H1 (cell line): ENCODE results near the gene FSTL4. TPM values are rescaled to one million over a fixed set of nuclear protein-coding genes. Genes with fewer than 3 reads are reported as not detected.

Source experiments
- CTCF ChIA-PET: fragments of 300-600 bp; sonication (Branson Sonifier 250); formaldehyde crosslinking; loops from one replicate; lab custom pipeline; 2021; ENCODE audit not compliant: partially characterized antibody; lab: Charles Lee
- POLR2A ChIA-PET: fragments of 300-600 bp; sonication (Branson Sonifier 250); formaldehyde crosslinking; loops from one replicate; lab custom pipeline; 2021; ENCODE audit warnings: inconsistent platforms; ENCODE audit not compliant: partially characterized antibody; lab: Charles Lee
- DNase-seq, 2 experiments: peaks; one replicate each; pipeline versions ENCODE4 v3.0.0 to v3.0.0-alpha.2; 2010 to 2022; ENCODE audit warnings: low spot score in 2 of 2, low read depth in 1 of 2, mixed read lengths in 1 of 2
- FAIRE-seq: peaks from 2 replicates; lab custom pipeline; 2011; peaks lifted over from hg19 to GRCh38; lab: Jason Lieb, UNC
- H2AFZ ChIP-seq: 2 replicates; pipeline ENCODE4 v1.8.1; 2012; ENCODE audit warnings: low read length, inconsistent platforms
- H2AK5ac ChIP-seq: 2 replicates; pipeline ENCODE4 v1.6.1; 2013; ENCODE audit warnings: low read depth, low read length
- H2BK120ac ChIP-seq: replicated peaks from 2 replicates; pipeline ENCODE3; 2013; ENCODE audit warnings: low read depth, low read length, inconsistent platforms
- H2BK12ac ChIP-seq: 2 replicates; pipeline ENCODE4 v1.6.1; 2013; ENCODE audit warnings: low read depth, low read length
- H2BK15ac ChIP-seq: 2 replicates; pipeline ENCODE4 v1.6.1; 2013; ENCODE audit warnings: low read length
- H2BK20ac ChIP-seq: 2 replicates; pipeline ENCODE4 v1.6.1; 2013; ENCODE audit warnings: low read length
- H2BK5ac ChIP-seq: 2 replicates; pipeline ENCODE4 v1.6.1; 2013; ENCODE audit warnings: low read depth, low read length
- H3K14ac ChIP-seq: 2 replicates; pipeline ENCODE4 v1.6.1; 2013; ENCODE audit warnings: inconsistent platforms; ENCODE audit not compliant: insufficient read length
- H3K18ac ChIP-seq: 2 replicates; pipeline ENCODE4 v1.6.1; 2013; ENCODE audit warnings: low read length; ENCODE audit errors: extremely low read depth
- H3K23ac ChIP-seq: 2 replicates; pipeline ENCODE4 v1.6.1; 2013; ENCODE audit warnings: inconsistent platforms; ENCODE audit not compliant: insufficient read length
- H3K23me2 ChIP-seq: 2 replicates; pipeline ENCODE4 v1.6.1; 2013; ENCODE audit warnings: low read depth, low read length
- H3K27ac ChIP-seq: 2 replicates; pipeline ENCODE4 v1.6.1; 2011; ENCODE audit warnings: low read depth, low read length, inconsistent platforms
- H3K27me3 ChIP-seq, 4 experiments: replicated peaks in 1 of 4; 1 replicate in 1 of 4; 2 replicates in 3 of 4; pipeline versions ENCODE4 v1.6.1 to v1.8.1; 2011 to 2013; ENCODE audit warnings: low read length in 3 of 4, mild to moderate bottlenecking in 3 of 4, inconsistent platforms in 2 of 4, mixed read lengths in 2 of 4, moderate library complexity in 1 of 4; ENCODE audit not compliant: control insufficient read depth in 3 of 4, insufficient read depth in 3 of 4; ENCODE audit errors: extremely low read depth in 1 of 4
- H3K36me3 ChIP-seq, 4 experiments: 2 replicates each; pipeline versions ENCODE4 v1.6.1 to v1.8.1; 2011 to 2013; ENCODE audit warnings: mild to moderate bottlenecking in 4 of 4, low read length in 3 of 4, moderate library complexity in 2 of 4, control low read depth in 1 of 4, inconsistent platforms in 1 of 4; ENCODE audit not compliant: insufficient read depth in 4 of 4, control insufficient read depth in 2 of 4
- H3K4ac ChIP-seq: replicated peaks from 2 replicates; pipeline ENCODE3; 2013; ENCODE audit warnings: low read length, low read depth, mixed read lengths, inconsistent platforms; ENCODE audit not compliant: insufficient read length
- H3K4me1 ChIP-seq, 4 experiments: replicated peaks in 1 of 4; 1 replicate in 1 of 4; 2 replicates in 3 of 4; pipeline versions ENCODE4 v1.6.1 to v1.8.1; 2011 to 2013; ENCODE audit warnings: low read length in 3 of 4, inconsistent platforms in 2 of 4, mixed read lengths in 1 of 4; ENCODE audit not compliant: insufficient read depth in 4 of 4, control insufficient read depth in 3 of 4
- H3K4me2 ChIP-seq, 2 experiments: 2 replicates each; pipeline versions ENCODE4 v1.6.1 to v1.8.1; 2011 to 2013; ENCODE audit warnings: low read depth in 2 of 2, low read length in 2 of 2, control low read depth in 1 of 2, inconsistent platforms in 1 of 2, mild to moderate bottlenecking in 1 of 2; ENCODE audit not compliant: insufficient read depth in 1 of 2
- H3K4me3 ChIP-seq, 4 experiments: fragments of 200-600, 300-600 bp in 1 of 4; sonication (generic), shearing (Covaris generic), sonication (Bioruptor Twin) in 1 of 4; 2 replicates each; pipeline versions ENCODE4 v1.5.1 to v1.8.1; 2011 to 2016; ENCODE audit warnings: low read length in 4 of 4, low read depth in 3 of 4, control low read depth in 2 of 4, inconsistent platforms in 2 of 4, mild to moderate bottlenecking in 2 of 4, mixed read lengths in 1 of 4, moderate library complexity in 1 of 4; ENCODE audit not compliant: insufficient read depth in 2 of 4; ENCODE audit errors: extremely low read depth in 1 of 4
- H3K56ac ChIP-seq: replicated peaks from 2 replicates; pipeline ENCODE3; 2013; ENCODE audit warnings: low read depth, mild to moderate bottlenecking, mixed read lengths, low read length, inconsistent platforms; ENCODE audit not compliant: insufficient read length
- H3K79me1 ChIP-seq: 2 replicates; pipeline ENCODE4 v1.6.1; 2013; ENCODE audit warnings: low read depth, low read length, control low read depth
- H3K79me2 ChIP-seq, 2 experiments: 2 replicates each; pipeline versions ENCODE4 v1.6.1 to v1.8.1; 2012 to 2013; ENCODE audit warnings: low read length in 2 of 2, mild to moderate bottlenecking in 2 of 2, inconsistent platforms in 1 of 2; ENCODE audit not compliant: insufficient read depth in 2 of 2, control insufficient read depth in 1 of 2
- H3K9ac ChIP-seq, 4 experiments: replicated peaks in 1 of 4; 1 replicate in 1 of 4; 2 replicates in 3 of 4; pipeline versions ENCODE4 v1.6.1 to v1.8.1; 2011 to 2013; ENCODE audit warnings: low read depth in 3 of 4, low read length in 3 of 4, control low read depth in 2 of 4, mild to moderate bottlenecking in 2 of 4, moderate library complexity in 2 of 4, inconsistent platforms in 1 of 4; ENCODE audit errors: extremely low read depth in 1 of 4
- H3K9me3 ChIP-seq, 2 experiments: 2 replicates each; pipeline versions ENCODE4 v1.6.1 to v1.8.1; 2012 to 2013; ENCODE audit warnings: mild to moderate bottlenecking in 2 of 2, moderate library complexity in 2 of 2, control low read depth in 1 of 2, inconsistent platforms in 1 of 2, low read depth in 1 of 2, low read length in 1 of 2, mixed read lengths in 1 of 2; ENCODE audit not compliant: insufficient read depth in 2 of 2
- H4K20me1 ChIP-seq, 2 experiments: replicated peaks in 1 of 2; 2 replicates each; pipeline versions ENCODE3 to v1.8.1; 2011 to 2013; ENCODE audit warnings: inconsistent platforms in 2 of 2, low read length in 2 of 2, mild to moderate bottlenecking in 1 of 2; ENCODE audit not compliant: insufficient read depth in 2 of 2, control insufficient read depth in 1 of 2
- H4K5ac ChIP-seq: 2 replicates; pipeline ENCODE4 v1.6.1; 2013; ENCODE audit warnings: low read length, low read depth, mixed read lengths, inconsistent platforms; ENCODE audit not compliant: insufficient read length
- H4K8ac ChIP-seq: 2 replicates; pipeline ENCODE4 v1.8.0; 2013; ENCODE audit warnings: mild to moderate bottlenecking, moderate library complexity, low read length, inconsistent platforms; ENCODE audit not compliant: insufficient read depth; ENCODE audit errors: extremely low read depth
- H4K91ac ChIP-seq: replicated peaks from 2 replicates; pipeline ENCODE3; 2013; ENCODE audit warnings: low read length, mixed read lengths, inconsistent platforms; ENCODE audit not compliant: insufficient read length
- EGR1 ChIP-seq: IDR thresholded peaks from 2 replicates; pipeline ENCODE4 v1.6.1; 2011; ENCODE audit warnings: low read depth, low read length, borderline replicate concordance
- EP300 ChIP-seq, 2 experiments: IDR thresholded peaks; 1 replicate in 1 of 2; 2 replicates in 1 of 2; pipeline ENCODE4 v1.6.1; 2011 to 2012; ENCODE audit warnings: low read depth in 2 of 2, low read length in 2 of 2, mild to moderate bottlenecking in 2 of 2, borderline replicate concordance in 1 of 2, inconsistent platforms in 1 of 2, moderate library complexity in 1 of 2
- FOSL1 ChIP-seq: IDR thresholded peaks from 2 replicates; pipeline ENCODE4 v1.6.1; 2011; ENCODE audit warnings: mild to moderate bottlenecking, low read depth, low read length, moderate library complexity; ENCODE audit not compliant: insufficient read depth
- HDAC6 ChIP-seq: IDR thresholded peaks from one replicate; pipeline ENCODE4 v1.7.1; 2012; ENCODE audit warnings: low read depth, mild to moderate bottlenecking, inconsistent platforms, low read length, moderate library complexity
- MAFK ChIP-seq: IDR thresholded peaks from 2 replicates; pipeline ENCODE4 v1.6.1; 2012; ENCODE audit warnings: low read depth, mild to moderate bottlenecking, improper control_type of control experiment, low read length
- NRF1 ChIP-seq: IDR thresholded peaks from 2 replicates; pipeline ENCODE4 v1.6.1; 2011; ENCODE audit warnings: mild to moderate bottlenecking, low read depth, low read length, improper control_type of control experiment
- POLR2A ChIP-seq, 2 experiments: IDR thresholded peaks; 1 replicate in 1 of 2; 2 replicates in 1 of 2; pipeline ENCODE4 v1.6.1; 2011; ENCODE audit warnings: low read depth in 2 of 2, low read length in 2 of 2, mild to moderate bottlenecking in 2 of 2; ENCODE audit errors: control extremely low read depth in 1 of 2
- WGBS, 2 experiments: shearing (Covaris generic) in 1 of 2; methylation state at CpG; one replicate each; pipeline versions ENCODE4 v1.1.6 to v1.1.7; 2013 to 2015; ENCODE audit warnings: low lambda C conversion rate in 2 of 2, mixed read lengths in 2 of 2, inconsistent platforms in 1 of 2, low coverage in 1 of 2, missing lambda C conversion rate in 1 of 2; ENCODE audit not compliant: insufficient replicate concordance in 2 of 2, insufficient coverage in 1 of 2, insufficient read length in 1 of 2; ENCODE audit errors: extremely low coverage in 1 of 2, missing lambda C conversion rate in 1 of 2; 5-methylcytosine and 5-hydroxymethylcytosine counted together
- polyA plus RNA-seq, 7 experiments: library from polyadenylated mRNA; depleted of rRNA in 3 of 7; stranded (reverse) in 5 of 7; unstranded in 2 of 7; fragments of >200 nt in 5 of 7; fragments of 200-250 nt in 2 of 7; gene quantifications; 1 replicate in 5 of 7; 2 replicates in 1 of 7; 4 replicates in 1 of 7; pipeline versions ENCODE4 v1.2.1 to v1.2.3, GENCODE V29; 2011 to 2013; ENCODE audit warnings: missing spikeins in 2 of 7, mixed read lengths in 2 of 7
- total RNA-seq: library from RNA; stranded (reverse); fragmentation: NEBNext Ultra II Directional; extraction: Animal tissue kit (Norgen Biotek cat#: 25700); gene quantifications from 2 replicates; pipeline ENCODE4 v1.2.1, GENCODE V29; 2021

FSTL4 gene
- total and polyA plus RNA-seq, 2 of the 8 experiments (the other 6 are each of a cell fraction or from before 2014, with no cell fraction given): 3.1 to 4.1 TPM

- peaks cover 0 to 11% (median 9%) of the 10 kb centered on the region in 4 experiments; a peak in 3 of 7 replicates for H3K27me3 ChIP-seq
- no peak overlapping the region for H3K4me2 ChIP-seq
- no peak overlapping the region for H3K9ac ChIP-seq
- TF ChIP-seq HDAC6 (no peak), EGR1 (no peak), NRF1 (no peak), POLR2A (IDR thresholded peaks at IDR 0.05; ENCODE audit: control extremely low read depth in 1 of 2, low read depth in 2 of 2, low read length in 2 of 2) (no peak), EP300 (IDR thresholded peaks at IDR 0.05; ENCODE audit: borderline replicate concordance in 1 of 2, low read depth in 2 of 2, low read length in 2 of 2) (no peak), FOSL1 (no peak), MAFK (no peak)
- no peak overlapping the region for H4K5ac ChIP-seq
- ChIA-PET POLR2A (interaction anchor here (0.6 to 1.1 kb wide), 2 partner anchors 11 to 13 kb away, joined by 3 to 4 read pairs; no protein-coding TSS in a partner anchor), CTCF (interaction anchor here (0.7 to 5.2 kb wide), 8 partner anchors 9 to 97 kb away, joined by 3 to 51 read pairs (median 6); no protein-coding TSS in a partner anchor)
- H2BK15ac ChIP-seq: no peak overlapping the region
- no peak overlapping the region for H3K27ac ChIP-seq
- no peaks in the 10 kb centered on the region for H3K79me2 ChIP-seq
- H3K23me2 ChIP-seq: no peaks in the 10 kb centered on the region; the same call in 1 of the 2 replicates
- DNase-seq: no peak
- peaks cover 6 to 23% (median 16%) of the 10 kb centered on the region in 4 experiments for H3K4me1 ChIP-seq
- no peak overlapping the region for H4K91ac ChIP-seq
- H2AK5ac ChIP-seq: no peak overlapping the region
- H3K36me3 ChIP-seq: no peaks in the 10 kb centered on the region
- no peak overlapping the region for H2AFZ ChIP-seq
- no peak overlapping the region for H3K23ac ChIP-seq
- H2BK12ac ChIP-seq: 0 out of 2 replicates have a peak overlapping the region, but pooled peaks have one; percentile 44
- H2BK5ac ChIP-seq: no peak overlapping the region
- H4K20me1 ChIP-seq: no peaks in the 10 kb centered on the region
- H3K56ac ChIP-seq: no peak overlapping the region
- no peak overlapping the region for H3K4ac ChIP-seq
- 87% methylated on average over 5 of the region's 5 CpGs; no CpG with 5 or more reads in 1 of the 2 experiments for WGBS, 2 experiments
- no peak for FAIRE-seq
- H3K79me1 ChIP-seq: no peaks in the 10 kb centered on the region
- H4K8ac ChIP-seq: no peak overlapping the region
- no peak overlapping the region for H3K14ac ChIP-seq
- H3K4me3 ChIP-seq: no peak overlapping the region
- H2BK20ac ChIP-seq: no peak overlapping the region
- no peak overlapping the region for H2BK120ac ChIP-seq
- no peaks in the 10 kb centered on the region for H3K9me3 ChIP-seq
- H3K18ac ChIP-seq: no peak overlapping the region
Observed at GRCh38 chr5:133325864-133326263, 286.5 kb downstream of the FSTL4 start.
